GM18951 (cell line): ENCODE results near the gene INTU.

Experiments
- POLR2A ChIP-seq: IDR thresholded peaks from 4 replicates; pipeline ENCODE4 v1.6.1; 2011; ENCODE audit warnings: mild to moderate bottlenecking; ENCODE audit not compliant: insufficient read length, insufficient read depth; ENCODE audit errors: extremely low read depth
- in situ Hi-C: fragments of 300-500 bp; cut with MboI; formaldehyde crosslinking; loops from one replicate; pipeline ENCODE4 v1.12.0; 2022; ENCODE audit warnings: low sequenced_read_pairs, mixed read lengths, inconsistent platforms; ENCODE audit not compliant: unreplicated experiment

The INTU gene

DNA sequence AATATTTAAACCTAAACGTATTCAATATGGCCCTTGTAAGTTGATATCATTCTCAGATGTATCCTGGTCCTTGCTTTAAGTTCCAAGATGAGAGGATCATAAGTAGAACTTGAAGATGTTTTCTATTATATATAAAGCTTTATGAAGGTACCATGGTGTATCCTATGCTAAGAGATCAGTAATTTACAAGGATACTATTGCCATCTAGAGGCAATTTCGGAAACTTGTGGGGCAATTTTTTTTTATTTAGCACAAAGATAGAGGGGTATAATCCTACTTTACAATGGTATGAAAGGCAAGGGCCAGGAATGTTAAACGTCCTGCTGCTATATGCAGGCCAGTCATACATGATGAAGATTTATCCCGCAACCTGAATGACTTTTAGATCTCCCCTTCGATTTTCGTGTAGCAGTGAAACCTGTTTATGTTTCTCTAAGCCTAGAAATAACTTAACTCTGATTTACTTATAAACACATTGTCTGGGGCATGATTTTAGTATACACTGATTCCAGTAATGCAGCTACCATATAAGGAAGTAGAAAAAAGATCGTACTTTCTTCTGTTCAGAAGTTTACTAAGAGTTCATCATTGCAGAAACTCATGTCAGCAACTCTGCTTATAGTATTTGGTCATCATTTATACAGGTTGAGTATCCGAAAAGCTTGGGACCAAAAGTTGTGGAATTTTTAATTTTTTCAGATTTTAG is 100.0 kb downstream of the INTU start:
- TF ChIP-seq POLR2A = no peak
- in situ Hi-C loops = loop anchor here (5.0 kb wide), 1 partner anchor 135 kb away; no protein-coding TSS in a partner anchor

DNA sequence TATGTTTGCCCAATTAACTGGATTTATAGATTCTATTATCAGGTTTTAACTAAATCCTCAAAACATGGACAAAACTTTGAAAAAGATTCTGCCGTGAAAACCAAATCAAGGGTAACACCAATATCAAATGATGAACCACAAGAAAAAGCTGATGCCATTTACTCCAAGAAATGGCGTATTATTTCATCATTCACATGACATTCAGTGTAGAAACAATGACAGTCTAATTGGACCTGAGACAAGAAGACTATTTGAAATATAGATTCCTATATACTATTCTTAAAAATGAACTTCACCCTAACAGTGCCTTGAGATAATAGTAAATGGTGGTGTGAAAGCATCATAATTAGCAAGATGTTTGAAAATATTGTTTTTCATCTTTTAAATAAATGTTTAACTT is 102.2 kb downstream of the INTU start:
- in situ Hi-C loops = loop anchor here (5.0 kb wide), 1 partner anchor 138 kb away; no protein-coding TSS in a partner anchor
- TF ChIP-seq POLR2A = no peak

DNA sequence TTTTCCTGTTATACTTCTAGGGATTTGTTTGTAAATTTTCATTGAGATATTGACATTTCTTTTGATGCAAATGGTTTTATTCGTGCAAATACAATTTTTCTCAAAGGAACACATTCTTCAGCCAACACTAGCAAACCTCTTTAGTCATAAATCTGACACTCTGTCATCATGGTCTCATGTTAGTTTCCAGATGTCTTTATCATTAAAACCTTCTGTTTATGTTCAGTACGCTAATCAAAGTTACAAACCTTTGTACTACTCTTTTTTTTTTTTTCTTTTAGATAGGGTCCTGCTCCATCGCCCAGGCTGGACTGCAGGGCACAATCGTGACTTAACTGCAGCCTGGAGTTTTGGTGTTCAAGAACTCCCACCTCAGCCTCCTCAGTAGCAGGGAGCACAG is 104.5 kb downstream of the INTU start:
- in situ Hi-C loops = no loop called here

DNA sequence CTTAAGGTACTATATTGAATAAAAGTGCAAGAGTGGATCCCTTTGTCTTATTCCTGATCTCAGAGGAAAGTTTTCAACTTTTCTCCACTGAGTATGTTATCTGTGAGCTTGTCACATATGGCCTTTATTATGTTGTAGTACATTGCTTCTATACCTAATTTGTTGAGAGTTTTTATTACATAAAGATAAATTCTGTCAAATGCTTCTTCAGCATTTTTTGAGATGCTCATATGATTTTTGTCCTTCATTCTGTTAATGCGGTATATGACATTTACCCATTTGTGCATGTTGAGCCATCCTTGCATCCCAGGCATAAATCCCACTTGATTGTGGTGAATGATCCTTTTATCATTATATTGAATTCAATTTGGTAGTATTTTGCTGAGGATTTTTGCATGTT is 108.5 kb downstream of the INTU start:
- in situ Hi-C loops = no loop called here
- no peak for TF ChIP-seq POLR2A

More for the DNA sequence above, 104.5 kb downstream of the INTU start:
- no peak for TF ChIP-seq POLR2A

DNA sequence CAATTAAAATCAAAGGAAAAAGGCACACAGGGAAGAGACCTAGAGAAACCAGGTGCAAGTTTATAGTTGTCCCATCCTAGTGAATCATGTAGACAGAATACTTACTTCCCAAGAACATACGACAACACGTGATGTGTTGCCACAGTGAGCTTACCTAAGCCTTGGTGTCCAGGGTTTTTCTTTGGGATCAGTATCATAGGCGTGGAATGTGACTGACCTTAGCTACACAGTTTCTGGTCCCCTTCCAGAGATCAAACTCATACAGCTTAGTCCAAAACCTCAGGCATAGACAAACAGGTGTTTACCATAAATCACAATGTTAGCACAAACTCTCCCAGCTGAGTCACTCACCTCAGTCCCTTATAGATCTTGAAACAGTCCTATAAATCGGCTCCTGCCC is 115.1 kb downstream of the INTU start:
- TF ChIP-seq POLR2A = no peak
- in situ Hi-C loops = no loop called here

DNA sequence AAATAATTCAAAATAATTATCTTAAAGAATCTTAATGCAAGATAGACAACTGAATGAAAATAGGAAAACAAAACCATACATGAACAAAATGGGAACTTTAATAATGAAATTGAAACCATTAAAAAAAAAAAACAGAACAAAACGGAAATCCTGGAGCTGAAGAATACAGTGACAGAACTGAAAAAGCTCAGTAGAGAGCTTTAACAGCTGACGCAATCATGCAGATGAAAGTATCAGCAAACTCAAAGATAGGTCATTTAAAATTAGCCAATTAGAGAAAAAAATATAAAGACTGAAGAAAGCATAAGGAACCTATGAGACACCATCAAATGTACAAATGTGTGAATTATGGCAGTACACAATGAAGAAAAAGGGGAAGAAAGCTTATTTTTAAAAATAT is 116.2 kb downstream of the INTU start:
- in situ Hi-C loops = no loop called here
- no peak for TF ChIP-seq POLR2A

DNA sequence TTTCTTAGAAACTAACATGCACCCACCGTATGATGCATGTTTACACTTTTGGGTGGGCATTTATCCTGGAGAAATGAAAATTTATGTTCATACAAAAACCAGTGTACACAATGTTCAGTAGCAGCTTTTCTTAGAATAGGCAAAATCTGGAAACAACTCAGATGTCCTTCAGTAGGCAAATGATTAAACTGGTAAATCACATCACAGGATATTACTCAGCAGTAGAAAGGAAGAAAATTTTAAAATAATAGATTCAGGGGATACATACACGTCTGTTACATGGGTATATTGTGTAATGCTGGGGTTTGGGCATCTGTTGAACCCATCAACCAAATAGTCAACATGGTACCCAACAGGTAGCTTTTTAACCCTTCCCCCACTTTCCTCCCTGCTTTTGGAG is 124.1 kb downstream of the INTU start:
- TF ChIP-seq POLR2A = no peak
- in situ Hi-C loops = no loop called here

DNA sequence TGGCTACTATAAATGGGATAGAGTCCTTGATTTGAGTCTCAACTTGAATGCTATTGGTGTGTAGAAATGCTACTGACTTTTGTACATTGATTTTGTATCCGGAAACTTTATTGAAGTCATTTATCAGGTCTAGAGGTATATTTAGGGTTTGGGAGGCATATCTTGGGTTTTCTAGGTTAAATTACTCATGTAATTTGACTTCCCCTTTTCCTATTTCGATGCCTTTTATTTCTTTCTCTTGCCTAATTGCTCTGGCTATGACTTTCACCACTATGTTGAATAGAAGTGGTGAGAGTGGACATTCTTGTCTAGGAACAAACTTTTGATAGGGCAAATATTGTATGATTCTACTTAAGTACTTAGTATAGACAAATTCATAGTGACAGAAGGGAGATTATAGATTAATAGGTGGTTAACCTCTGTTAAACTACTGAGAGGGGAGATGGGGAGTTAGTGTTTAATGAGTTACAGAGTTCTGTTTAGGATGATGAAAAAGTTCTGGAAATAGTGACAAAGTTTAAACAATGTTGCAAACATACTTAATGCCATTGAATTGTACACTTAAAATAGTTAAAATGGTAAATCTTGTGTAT is 126.6 kb downstream of the INTU start:
- no peak for TF ChIP-seq POLR2A
- in situ Hi-C loops = no loop called here

DNA sequence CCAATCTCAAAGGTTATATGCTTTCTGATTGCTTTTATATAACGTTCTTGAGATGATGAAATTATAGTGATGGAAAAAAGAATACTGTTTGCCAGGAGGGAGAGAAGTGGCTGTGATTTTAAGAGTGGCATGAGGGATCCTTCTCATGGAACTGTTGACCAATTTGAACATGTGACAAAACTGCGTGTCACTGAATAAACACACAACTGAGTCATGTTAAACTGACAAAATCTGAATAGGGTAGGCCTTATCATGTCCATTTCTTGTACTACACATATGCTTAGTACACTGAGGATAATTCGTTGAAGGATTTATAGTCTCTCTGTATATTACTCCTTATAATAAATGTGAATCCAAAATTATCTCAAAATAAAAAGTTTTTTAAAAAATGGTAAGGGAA is 127.1 kb downstream of the INTU start:
- no peak for TF ChIP-seq POLR2A

DNA sequence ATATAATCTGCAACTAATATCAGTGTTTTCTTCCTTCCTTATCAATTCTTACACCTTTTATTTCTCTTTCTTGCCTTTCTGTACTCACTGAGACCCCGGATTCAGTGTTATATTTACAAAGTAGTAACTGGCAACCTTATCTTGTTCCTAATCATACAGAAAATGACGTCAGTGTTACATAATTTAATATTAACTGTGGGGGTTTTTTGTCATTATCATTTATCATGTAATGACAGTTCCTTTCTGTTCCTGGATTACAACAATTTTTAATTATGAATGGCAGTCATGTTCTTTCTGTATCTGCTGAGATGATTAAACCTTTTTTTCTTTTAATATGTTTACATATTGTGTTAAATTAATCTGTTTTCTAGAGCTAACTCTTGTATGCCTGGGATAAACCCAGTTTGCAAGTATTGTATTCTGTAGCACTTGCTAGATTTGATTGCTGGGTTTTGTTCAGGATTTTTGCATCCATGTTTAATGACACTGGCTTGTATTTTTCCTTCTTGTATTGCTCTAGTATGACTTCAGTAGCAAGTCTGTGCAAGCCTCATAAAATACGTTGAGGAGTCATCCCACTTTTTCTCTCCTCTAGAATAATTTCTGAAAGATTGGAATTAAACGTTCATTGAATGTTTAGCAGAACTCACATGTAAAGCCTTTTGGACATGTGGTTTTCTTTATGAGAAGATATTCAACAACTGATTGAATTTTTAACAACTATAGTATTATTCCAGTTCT is 138.9 kb downstream of the INTU start:
- in situ Hi-C loops = no loop called here
- no peak for TF ChIP-seq POLR2A

More for the DNA sequence above, 127.1 kb downstream of the INTU start:
- in situ Hi-C loops = no loop called here

DNA sequence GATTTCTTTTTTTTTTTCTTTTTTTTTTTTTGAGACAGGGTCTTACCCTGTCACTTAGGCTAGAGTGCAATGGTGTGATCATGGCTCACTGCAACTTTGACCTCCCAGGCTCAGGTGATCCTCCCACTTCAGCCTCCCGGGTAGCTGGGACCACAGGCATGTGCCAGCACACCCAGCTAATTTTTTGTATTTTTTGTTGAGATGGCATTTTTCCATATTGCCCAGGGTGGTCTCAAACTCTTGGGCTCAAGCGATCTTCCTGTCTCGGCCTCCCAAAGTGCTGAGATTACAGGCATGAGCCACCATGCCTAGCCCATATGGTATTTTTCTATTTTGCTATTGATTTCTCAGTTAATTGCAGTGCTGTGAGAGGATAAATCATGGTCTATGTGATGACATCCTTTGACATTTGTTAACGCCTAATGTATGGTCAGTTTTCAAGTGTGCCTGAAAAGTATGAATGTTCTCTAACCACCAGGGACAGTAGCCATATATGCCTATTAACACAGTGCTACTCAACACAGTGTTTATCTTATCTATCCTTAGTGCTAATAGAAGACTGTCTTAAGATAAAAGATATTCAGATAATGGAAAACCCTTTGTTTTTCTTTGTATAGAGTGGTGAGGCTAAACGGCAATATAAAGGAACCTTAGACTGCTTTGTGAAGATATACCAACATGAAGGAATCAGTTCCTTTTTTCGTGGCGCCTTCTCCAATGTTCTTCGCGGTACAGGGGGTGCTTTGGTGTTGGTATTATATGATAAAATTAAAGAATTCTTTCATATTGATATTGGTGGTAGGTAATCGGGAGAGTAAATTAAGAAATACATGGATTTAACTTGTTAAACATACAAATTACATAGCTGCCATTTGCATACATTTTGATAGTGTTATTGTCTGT is 140.3 kb downstream of the INTU start:
- in situ Hi-C loops = no loop called here
- TF ChIP-seq POLR2A = no peak

DNA sequence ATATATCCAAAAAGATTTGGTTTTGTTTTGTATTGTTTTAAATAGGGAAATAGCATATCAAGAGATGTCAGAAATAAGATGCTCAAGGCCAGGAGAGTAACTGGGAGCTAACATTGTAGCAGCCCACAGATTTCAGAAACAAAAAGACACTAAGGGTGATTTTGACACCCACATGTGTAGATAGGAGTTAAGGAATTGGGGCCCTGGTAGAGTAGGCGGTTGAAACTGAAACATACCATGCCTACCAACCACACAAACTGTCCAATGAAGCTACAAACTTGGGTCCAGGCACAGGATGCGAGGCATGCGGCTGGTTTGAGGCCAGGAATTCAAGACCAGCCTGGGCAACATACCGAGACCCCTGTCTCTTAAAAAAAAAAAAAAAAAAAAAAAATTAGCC is 143.1 kb downstream of the INTU start:
- TF ChIP-seq POLR2A = no peak
- in situ Hi-C loops = no loop called here
